Activated T-helper 1 cell treated with anti-CD3 and anti-CD28 coated beads, Interleukin-2, amount 50 U/mL, for 16 hours (primary cell): ENCODE data around the gene RGS6.

Experiments
- DNase-seq, 2 donors: peaks; one replicate each; pipeline ENCODE4 v3.0.0-alpha.2; 2020; ENCODE audit warnings: low read depth in 1 of 2, low spot score in 1 of 2

The RGS6 gene

DNA sequence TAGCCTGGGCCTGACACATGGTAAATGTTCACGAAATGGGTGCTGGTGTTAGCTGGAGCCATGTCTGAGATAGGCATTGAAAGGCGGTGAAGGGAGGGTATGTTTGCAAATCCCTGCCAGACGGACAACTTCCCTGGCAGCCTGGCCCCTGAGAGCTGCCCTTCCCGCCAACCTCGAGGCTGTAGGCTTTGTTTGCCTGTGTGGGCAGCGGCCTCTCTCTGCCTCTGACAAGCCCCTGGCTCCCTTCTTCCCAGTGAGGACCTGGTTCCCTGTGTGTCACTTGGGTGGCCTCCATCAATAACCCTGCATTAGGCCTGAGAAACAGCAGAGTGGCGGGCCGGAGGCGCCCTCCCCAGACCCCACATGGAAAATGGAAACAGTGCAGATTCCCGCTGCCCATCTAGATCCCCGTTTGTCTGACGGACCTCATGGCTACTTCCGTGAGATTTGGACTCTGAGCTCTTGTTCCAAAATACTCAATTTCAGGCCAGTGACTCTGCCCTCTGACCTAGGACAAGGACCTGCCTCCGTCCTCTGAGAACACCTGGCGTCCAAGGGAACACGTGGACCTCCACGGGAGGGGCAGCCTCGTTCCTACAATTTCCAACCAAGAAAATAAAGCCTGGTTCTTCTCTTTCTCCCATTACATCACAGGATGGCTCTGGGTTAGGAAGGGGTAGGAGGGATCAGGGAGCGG, 636.2 kb downstream of the RGS6 start:
- DNase-seq = no peak

DNA sequence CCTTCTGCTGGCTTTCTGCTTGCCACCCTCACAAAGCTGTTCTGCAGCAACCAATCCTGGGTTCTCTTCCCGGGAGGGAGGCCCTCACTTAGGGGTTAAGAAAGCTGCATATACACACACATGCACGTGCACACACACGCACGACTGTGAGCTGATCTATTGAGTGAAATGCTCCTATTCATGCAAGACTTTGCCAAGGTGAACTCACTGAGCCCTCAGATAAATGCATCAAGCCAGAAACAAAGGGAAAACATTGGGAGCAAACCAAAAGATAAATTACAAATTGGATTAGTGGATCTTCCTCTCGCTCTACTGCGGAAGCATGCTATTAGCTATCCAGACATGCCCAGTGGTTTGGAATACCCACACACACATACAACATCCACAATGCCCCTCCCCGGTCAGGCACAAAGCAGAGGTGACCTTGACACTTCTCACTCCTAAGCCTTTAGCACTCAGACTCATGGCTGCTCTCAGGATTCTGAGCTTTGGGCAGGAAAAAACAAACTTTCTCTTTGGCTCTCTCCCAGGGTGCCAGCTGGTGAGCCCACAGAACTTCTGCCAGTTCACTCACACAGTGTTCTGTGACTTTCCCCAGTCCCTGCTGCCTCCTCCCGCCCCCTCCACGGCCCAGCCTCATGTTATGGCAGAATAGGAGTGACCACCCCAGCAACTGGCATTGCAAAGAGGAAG, 641.6 kb downstream of the RGS6 start:
- no peak for DNase-seq

DNA sequence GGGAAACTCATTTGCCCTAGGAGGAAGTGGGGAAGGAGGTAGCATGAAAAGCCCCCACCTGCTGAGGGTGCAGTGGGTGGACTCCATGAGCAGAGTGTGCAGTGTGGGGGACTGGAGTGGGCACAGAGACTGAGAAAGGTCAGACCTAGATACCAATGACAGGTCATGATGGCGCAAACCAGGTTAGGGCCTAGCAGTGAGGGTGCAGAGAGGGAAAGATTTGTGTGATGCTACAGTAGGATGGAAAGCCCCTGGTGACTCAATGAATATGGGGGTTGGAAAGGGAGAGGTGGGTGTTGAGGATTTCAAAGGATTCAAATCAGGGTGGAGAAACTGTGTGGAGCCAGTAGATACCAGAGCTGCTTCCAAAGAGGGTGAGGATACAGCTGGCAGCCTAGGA, 642.5 kb downstream of the RGS6 start:
- DNase-seq = no peak

DNA sequence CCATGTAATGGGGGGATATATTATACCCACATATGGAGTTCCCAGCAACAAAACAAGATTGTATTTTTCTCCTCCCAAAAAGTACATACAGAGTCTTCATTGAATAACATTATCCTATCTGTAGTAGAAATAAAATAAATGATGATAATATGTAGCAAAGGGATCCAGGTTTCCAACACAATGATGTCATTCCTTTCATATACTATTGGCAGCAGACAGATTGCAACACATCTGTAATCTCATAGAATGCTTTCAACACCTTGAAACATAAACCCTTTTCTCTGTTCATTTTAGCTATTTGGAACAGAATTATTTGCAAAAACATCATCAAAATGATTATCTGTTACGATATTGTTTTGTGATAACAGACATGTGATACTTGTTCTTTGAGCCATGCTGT, 644.0 kb downstream of the RGS6 start:
- no peak for DNase-seq

DNA sequence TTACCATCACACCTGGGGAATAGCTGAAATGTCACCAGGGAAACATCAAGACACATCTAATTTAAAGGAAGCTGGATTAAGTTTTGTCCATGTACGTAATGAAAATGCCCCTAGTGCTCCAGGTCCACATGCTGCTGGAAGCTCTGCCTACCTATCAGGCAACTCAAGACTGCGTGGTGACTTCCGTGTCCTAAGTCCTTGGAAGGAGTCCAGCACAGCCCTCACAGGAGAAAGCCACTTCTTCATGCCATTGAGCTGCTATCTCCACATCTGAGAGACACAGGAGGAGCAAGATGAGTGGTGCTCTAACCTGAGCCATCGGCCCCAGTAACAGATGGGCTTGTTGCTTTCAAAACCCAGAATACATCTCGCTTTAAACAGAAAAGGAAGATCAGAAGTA, 645.3 kb downstream of the RGS6 start:
- no peak for DNase-seq

DNA sequence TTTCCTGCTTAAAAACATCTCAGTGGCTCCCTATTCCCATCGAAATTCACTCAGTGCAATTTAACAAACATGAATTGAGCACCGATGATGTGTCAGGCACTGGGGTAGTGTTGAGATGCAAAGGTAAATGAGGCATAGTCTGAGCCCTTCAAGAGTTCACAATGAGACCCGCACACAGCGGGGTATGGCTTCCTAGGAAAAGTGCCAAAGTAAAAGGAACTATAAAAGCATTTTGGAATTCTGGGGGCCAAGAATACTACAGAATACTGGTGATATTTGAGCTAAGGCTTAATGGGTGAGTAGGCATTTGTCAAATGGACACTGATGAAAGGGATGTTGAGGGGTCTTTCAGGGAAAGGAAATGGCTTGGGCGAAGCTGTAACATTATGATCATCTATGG, 646.3 kb downstream of the RGS6 start:
- no peak for DNase-seq

DNA sequence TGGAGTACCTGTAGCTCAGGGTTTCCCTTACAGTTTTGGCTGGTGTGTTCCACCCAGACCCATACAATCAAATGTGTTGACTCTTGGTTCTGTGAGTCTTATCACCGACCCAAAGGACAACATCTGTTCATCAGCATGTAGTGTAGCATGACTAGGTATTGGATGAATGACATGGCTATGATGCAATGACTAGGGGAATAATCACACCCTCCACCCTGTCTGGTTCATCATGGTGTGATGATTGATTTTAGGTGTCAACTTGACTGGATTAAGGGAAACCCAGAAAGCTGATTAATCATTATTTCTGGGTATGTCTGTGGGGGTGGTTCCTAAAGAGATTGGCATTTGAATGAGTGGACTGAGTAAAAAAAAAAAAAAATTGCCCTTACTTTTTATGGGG, 650.4 kb downstream of the RGS6 start:
- DNase-seq = no peak

DNA sequence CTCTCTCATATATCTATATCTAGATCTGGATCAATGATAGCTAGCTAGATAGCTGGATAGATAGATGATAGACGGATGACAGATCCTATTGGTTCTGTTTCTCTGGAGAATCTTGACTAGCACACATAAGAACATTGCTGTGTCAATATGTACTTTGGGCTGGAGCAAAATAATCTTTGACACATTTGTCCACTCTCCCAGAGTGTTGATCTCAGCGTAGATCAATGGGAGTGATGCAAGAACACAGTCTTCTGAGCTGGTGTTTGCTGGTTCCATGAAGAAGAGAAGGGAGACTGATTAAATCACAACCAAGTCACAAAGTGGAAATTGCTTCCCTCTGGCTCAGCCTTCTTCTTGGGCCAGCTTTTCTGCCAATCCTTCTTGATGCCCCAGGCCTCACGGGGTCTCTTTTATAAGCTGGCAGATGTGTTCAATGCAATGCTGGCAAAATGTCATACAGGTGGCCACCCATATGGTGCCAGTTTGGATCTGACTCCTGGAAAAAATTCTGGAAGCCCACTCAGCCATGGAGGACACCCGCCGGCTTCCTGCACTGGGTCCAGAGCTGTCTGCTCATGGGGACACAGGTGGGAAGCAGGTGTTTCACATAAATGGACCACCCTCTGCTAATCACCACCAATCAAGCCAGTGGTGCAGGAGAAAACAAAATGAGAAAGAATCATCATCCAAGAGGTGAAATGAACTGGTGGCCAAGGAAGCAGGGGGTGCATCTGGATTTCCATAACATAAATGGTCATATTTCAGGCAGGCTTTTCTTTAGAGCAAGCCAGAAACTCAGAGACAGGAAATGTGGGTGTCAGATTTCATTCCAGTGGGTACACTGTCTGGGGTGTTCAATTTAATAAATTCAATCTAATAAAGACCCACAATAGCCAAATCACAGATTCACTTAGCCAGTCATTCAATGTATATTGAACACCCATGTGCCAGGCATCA, 651.4 kb downstream of the RGS6 start:
- no peak for DNase-seq

DNA sequence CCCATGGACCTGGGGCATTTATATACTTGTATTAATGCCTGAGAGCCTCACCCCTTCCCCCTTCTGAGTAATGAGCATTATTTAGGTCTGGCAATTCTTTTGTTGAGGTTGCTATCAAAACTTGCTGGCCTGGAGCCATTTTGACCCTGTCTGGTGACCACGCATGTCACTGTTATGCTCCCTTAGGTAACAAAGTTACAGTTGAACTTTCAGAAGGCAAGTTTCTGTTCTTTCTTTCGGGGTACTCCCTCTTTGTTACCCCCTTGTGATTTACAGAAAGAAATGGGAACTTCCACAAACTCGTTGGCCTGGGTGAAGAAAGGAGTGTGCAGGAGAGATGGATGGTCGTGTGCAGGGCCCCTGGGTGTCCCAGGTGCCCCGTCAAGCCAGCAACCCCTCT, 656.3 kb downstream of the RGS6 start:
- DNase-seq = no peak

DNA sequence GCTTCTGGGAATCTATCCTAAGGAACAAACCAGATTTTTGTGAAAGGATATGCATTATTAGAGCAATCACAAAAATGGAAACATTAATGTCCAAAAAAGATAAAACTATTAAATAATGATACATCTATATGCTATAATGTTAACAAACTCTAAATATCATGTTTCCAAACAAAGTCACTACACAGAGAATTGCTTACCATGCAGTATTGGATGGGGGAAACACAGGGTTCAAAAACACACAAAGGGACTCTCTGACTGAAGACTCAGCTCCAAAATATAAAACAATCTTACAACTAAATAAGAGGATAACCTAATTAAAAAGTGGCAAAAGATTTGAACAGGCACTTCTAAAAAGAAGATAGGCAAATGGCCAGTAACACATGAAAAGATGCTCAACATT, 657.4 kb downstream of the RGS6 start:
- no peak for DNase-seq

DNA sequence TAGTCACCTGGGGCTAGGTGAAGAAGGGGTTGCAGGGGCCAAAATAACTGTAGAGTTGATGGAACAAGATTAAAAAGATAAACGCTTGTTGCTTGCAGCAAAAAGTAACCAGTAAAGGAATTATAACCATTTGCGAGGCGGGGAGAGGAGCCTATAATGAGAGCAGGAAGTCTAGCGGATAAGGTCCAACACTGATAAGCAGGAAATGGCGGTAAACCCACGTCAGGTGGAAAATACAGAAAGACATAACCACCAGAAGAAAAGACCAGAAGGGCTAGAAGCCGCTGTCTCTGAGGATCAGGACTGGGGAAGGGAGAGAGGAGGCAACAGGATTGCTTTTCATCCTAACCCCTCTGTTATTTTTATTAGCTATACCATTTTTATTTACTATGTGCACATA, 658.3 kb downstream of the RGS6 start:
- no peak for DNase-seq

DNA sequence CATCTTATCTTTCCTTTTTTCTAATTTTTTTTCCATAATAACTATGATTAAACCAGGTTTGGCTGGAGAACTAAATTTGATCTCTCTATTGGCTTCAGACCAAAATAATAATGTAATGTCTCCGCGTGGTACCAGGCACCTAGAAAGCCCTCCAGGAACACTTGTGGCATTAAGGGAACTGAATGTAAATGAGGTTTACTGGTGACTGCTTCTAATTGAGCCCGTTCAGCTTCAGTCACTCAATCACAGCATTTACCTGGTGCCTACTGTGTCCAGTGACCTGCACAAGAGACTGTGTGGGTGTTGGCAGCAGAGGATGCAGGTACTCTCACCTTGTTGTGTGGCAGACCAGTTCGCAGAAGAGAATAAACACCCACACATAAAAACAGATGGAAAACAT, 659.2 kb downstream of the RGS6 start:
- DNase-seq = no peak

DNA sequence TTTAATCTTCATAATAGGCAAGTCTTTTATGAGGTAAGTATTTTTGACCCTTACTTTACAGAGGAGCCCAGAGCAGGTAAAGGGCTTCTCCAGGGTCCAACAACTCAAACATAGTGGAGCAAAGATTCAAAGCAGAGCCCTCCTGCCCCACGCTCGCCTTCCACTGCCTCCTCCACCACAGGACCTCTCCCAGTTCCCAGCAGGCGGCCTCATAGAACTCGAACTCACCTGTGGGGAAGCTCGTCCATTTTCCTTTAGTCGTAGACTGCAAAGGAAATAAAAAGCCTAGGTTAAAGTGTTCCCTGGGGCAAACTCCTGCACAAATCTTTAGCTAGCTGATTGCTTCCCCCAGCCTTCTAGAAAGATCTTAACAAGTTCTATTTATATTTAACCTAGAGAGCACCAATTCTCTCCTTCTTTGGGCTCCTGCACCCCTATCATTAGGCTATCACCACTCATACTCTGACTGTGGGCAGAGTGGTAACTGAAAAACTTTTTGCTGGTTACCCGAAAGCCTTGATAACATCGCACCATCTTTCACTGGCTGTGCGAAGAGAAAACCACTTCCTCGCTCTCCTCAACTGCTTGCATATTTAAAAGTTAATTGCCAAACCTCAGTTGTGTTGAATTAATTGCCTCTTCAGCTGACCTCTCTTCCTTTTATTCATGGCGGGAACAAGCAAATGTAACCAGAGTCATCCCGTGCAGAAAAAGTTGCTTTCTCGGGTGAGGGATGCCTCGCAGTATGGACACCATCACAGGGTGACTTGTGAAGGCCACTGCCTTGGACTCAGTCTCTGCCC, 662.1 kb downstream of the RGS6 start:
- DNase-seq = no peak

DNA sequence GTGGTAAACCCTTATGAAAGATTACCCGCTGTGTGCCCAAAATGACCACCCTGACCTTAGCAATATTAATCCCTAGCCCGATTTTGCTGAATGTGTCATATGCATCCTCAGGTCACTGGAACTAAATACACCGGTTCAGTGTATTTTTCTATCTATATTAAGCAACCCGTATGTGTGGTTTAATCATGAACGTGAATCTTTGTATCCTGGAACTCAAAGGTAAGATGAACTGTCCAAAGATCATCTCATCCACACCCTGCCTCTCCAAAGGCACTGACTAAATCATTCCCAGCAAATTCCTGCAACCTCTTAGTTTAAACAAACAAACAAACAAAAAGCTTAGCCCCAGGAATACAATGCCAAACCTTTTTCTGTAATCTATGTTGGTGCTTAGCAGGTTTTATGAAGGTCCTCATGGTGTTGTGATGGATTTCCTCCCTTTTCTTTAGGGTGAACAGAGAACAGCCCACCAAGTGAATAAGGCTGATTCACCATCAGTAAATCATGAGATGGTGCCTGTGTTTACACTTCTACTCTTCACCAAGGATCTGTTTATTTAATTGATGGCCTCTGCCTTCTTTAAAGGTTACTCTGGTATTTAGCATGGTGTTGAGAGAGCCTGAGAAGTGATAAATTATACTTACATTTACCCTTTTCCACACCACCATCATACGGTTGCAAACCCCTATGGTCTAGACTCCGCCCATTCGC, 663.1 kb downstream of the RGS6 start:
- DNase-seq = no peak

DNA sequence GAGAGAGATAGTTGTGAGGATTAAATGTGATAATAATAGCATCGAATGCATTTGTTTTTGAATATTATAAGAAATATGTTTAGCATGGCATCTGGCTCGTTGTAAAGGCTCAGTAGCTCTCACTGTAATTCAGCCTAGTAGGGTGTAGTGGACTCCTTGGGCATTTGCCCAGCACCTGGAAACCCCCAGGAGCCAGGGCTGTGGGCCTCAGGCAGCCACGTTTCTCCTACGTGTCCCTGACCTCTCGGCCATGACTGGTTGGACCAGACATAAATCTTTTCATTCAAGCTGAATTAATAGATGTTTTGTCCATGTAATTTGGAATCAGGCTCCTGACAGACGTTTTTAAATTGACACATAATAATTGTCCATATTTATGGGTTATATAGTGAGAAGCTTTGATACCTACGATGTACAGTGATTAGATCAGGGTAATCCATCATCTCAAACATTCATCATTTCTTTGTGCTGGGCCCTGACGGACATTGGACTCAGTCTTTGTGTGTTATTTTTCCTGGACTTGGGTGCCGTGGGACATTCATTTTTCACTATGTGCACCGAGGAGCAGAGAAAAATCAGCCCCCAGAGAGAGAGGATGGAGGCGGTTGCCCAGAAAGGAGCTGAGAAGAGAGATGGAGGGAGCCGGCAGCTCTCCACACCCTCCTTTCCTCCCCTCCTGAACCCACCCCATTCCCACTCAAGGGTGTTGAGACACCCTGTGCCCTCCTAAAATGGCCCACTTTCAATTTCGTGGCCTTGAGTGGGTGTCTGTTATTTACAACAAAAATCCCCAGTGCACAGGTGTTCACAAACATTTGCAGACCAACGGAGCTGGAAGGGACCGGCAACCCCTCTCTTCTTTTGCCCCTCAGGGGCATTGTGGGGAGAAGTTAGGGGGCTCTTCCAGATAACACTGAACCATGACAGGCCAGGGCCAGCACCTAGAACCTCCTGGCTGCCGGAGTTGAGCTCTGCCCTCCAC, 665.3 kb downstream of the RGS6 start:
- DNase-seq = no peak

DNA sequence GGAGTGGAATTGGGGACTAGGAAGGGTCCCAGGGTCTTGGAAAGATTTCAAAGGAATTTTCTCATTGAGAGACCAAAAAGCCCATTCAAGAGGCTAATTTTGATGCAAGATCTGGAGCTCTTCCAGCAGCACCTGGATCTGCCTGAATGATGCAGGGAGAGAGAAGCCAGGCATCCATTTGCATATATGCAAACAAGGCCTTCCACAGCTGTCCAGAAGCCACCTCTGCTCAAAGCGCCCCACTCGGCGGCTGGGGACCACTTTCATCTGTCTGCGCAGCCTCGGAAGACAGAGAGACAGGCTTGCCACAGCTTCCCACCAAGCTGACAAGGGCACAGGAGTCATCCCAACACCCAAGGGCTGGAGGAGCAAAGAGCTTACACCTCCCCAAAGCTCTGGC, 666.1 kb downstream of the RGS6 start:
- DNase-seq = no peak

DNA sequence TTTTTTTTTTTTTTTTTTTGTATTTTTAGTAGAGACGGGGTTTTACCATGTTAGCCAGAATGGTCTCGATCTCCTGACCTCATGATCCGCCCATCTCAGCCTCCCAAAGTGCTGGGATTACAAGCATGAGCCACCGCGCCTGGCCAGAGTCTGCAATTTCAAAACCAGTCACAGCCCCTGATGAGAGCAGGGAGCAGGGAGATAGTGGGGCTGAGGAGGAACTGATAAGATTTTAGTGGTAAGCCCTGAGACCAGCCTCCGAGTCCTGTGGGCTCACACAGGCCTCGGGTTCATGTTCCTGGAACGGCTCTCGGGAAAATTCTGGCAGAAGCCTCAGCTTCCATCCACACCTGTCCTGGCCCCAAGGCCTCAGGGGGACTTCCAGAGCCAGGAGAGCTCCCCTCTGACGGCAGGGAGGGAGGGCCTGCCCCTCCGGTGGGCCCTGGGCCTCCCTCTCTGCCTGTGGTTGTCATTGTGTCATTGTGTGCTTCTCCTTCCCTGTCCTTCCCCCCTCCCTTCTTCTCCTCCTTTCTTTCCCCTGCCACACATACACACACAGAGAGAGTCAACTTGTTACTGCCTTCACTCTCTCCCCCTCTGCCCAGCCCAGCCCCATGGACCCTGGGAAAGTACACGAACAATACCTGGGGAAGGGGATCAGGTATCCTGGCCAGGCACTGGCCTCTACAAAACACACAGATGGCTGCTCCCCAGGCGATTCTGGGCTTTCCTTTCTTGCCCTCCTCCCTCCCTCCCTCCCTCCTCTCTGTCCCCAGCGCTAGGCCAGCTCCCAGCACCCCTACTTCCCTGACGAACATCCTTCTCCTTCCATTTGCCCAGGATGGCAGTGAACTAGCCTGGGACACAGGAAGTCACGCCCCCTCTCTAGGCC, 667.6 kb downstream of the RGS6 start:
- no peak for DNase-seq
